Measurements from ENCODE around the gene GPR83. TPM values are rescaled to one million over a fixed set of nuclear protein-coding genes. Genes with fewer than 3 reads are reported as not detected.
"Not testable (repeated sequence)": the region's sequence is repeated elsewhere in the genome, so short reads cannot be mapped to it uniquely, and the experiment has no call there.

The GPR83 gene
- total RNA-seq, 1 donor from 2014 or later: not detected

DNA sequence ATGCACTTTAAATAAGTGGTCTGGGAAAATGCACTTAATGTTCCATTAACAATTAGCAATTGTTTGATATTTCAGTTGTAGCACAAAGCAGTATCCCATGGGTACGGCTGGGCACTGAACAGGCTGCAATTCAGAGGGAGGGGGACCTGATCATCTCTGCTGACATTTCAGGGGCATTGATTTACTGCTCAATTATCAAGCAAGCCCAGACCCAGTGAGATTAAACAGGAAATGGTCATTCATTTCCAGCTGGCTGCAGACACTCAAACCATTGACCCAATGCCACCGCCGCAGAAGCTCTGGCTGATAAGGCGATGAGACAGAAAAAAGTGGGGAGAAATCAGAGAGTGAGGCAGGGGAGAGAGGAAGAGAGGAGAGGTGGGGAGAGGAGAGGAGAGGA is 1.2 kb downstream of the GPR83 start:
- Histone ChIP-seq H2AFZ (replicated peaks) (no peak overlapping the region), H3K36me3 (no peaks in the 10 kb centered on the region), H3K9me3 (ENCODE audit: low read depth) (no peaks in the 10 kb centered on the region), H3K27ac (no peak overlapping the region), H3K4me3 (no peak overlapping the region), H3K27me3 (peaks cover 48% of the 10 kb centered on the region), H3K9ac (no peak overlapping the region), H3K4me1 (peaks cover 7% of the 10 kb centered on the region), H3K79me2 (ENCODE audit: low read depth) (no peaks in the 10 kb centered on the region), H3F3A (ENCODE audit: low read depth) (peaks cover 12% of the 10 kb centered on the region), H3K4me2 (no peak overlapping the region), H4K20me1 (ENCODE audit: low read depth) (no peaks in the 10 kb centered on the region)
- H3K9me3 Mint-ChIP-seq: peaks cover 5% of the 10 kb centered on the region
- no peak overlapping the region for H3K27ac Mint-ChIP-seq
- H3K4me3 Mint-ChIP-seq: peak overlapping the region; percentile 85
- DNase-seq (ENCODE audit: low spot score): no peak
- H3K4me1 Mint-ChIP-seq: peaks cover 11% of the 10 kb centered on the region
- no peaks in the 10 kb centered on the region for H3K36me3 Mint-ChIP-seq
- TF ChIP-seq EZH2phosphoT487 (IDR thresholded peaks at IDR 0.05): no peak
- no peak for TF ChIP-seq EZH2 (IDR thresholded peaks at IDR 0.05)
- TF ChIP-seq, protein P1, sequence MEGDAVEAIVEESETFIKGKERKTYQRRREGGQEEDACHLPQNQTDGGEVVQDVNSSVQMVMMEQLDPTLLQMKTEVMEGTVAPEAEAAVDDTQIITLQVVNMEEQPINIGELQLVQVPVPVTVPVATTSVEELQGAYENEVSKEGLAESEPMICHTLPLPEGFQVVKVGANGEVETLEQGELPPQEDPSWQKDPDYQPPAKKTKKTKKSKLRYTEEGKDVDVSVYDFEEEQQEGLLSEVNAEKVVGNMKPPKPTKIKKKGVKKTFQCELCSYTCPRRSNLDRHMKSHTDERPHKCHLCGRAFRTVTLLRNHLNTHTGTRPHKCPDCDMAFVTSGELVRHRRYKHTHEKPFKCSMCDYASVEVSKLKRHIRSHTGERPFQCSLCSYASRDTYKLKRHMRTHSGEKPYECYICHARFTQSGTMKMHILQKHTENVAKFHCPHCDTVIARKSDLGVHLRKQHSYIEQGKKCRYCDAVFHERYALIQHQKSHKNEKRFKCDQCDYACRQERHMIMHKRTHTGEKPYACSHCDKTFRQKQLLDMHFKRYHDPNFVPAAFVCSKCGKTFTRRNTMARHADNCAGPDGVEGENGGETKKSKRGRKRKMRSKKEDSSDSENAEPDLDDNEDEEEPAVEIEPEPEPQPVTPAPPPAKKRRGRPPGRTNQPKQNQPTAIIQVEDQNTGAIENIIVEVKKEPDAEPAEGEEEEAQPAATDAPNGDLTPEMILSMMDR (IDR thresholded peaks at IDR 0.05): no peak
- peaks cover 30% of the 10 kb centered on the region for H3K27me3 Mint-ChIP-seq (ENCODE audit: insufficient read depth, low read depth)

DNA sequence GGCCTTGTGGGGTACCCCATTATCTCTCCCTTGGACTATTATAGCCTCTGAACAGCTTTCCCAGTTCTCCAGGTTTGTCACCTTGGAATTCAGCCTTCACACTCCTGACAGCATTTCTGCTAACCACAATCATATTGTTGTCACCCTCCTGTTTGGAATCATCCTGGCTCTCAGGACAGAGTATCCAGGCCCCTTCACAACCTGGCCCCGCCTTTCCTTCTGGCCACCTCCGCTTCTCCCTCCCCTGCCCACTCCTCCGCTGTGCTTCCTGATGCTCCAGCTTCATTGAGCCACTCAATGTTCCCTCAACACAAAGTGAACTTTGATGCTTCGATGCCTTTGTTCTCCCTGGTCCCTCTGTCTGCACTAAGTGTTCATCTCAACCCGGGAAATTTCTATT is 3.1 kb downstream of the GPR83 start:
- Mint-ChIP-seq H3K9me3 (peaks cover 5% of the 10 kb centered on the region), H3K27ac (no peak overlapping the region), H3K27me3 (ENCODE audit: insufficient read depth, low read depth) (peaks cover 28% of the 10 kb centered on the region), H3K4me1 (peaks cover 11% of the 10 kb centered on the region), H3K4me3 (no peak overlapping the region), H3K36me3 (no peaks in the 10 kb centered on the region)
- no peaks in the 10 kb centered on the region for H3K9me3 ChIP-seq (ENCODE audit: low read depth)
- H3K4me2 ChIP-seq: no peak overlapping the region
- no peaks in the 10 kb centered on the region for H3K36me3 ChIP-seq
- DNase-seq (ENCODE audit: low spot score): no peak
- no peak overlapping the region for H3K9ac ChIP-seq
- H3K79me2 ChIP-seq (ENCODE audit: low read depth): no peaks in the 10 kb centered on the region
- TF ChIP-seq EZH2phosphoT487 (IDR thresholded peaks at IDR 0.05) (no peak), EZH2 (IDR thresholded peaks at IDR 0.05) (no peak)
- TF ChIP-seq, protein P1 (IDR thresholded peaks at IDR 0.05): no peak
- H3K27ac ChIP-seq: no peak overlapping the region
- peaks cover 12% of the 10 kb centered on the region for H3F3A ChIP-seq (ENCODE audit: low read depth)
- no peaks in the 10 kb centered on the region for H4K20me1 ChIP-seq (ENCODE audit: low read depth)
- no peak overlapping the region for H2AFZ ChIP-seq (replicated peaks)
- H3K4me3 ChIP-seq: no peak overlapping the region
- H3K27me3 ChIP-seq: peaks cover 48% of the 10 kb centered on the region
- H3K4me1 ChIP-seq: peaks cover 7% of the 10 kb centered on the region

DNA sequence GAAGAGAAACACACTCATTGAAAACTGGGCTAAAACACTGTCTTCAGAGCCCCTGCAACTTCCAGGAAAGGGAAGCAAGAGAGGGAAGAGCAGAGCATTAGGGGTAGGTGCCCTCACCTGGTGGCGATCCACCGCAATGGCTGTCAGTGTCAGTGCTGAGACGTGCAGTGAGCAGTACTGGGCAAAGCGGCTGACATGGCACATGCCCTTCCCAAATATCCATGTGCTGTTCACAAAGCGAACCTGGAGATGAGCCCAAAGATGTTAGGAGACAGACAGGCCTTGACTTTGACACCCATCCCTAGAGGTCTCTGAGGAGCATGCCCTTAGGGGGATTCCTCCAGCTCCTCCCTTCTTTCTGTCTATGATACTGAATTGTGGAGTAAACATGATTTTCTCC is 4.9 kb downstream of the GPR83 start:
- Mint-ChIP-seq H3K27me3 (ENCODE audit: insufficient read depth, low read depth) (peaks cover 18% of the 10 kb centered on the region), H3K4me3 (no peak overlapping the region), H3K27ac (no peak overlapping the region)

DNA sequence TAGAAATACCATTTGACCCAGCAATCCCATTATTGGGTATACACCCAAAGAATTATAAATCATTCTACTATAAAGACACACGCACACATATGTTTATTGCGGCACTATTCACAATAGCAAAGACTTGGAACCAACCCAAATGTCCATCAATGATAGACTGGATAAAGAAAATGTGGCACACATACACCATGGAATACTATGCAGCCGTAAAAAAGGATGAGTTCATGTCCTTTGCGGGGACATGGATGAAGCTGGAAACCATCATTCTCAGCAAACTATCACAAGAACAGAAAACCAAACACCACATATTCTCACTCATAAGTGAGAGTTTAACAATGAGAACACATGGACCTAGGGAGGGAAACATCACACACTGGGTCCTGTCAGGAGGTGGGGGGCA is 9.3 kb downstream of the GPR83 start:
- H3K4me2 ChIP-seq; H3K9me3 ChIP-seq (ENCODE audit: low read depth); H3K9me3 Mint-ChIP-seq; H3K27me3 ChIP-seq; H3K36me3 ChIP-seq; H4K20me1 ChIP-seq (ENCODE audit: low read depth); H3K27me3 Mint-ChIP-seq (ENCODE audit: insufficient read depth, low read depth); H3K9ac ChIP-seq; H3K4me1 ChIP-seq; H3K36me3 Mint-ChIP-seq; H3K27ac Mint-ChIP-seq; H3K27ac ChIP-seq; H3K4me1 Mint-ChIP-seq; H2AFZ ChIP-seq (replicated peaks); H3K4me3 ChIP-seq; H3K4me3 Mint-ChIP-seq; DNase-seq (ENCODE audit: low spot score); H3K79me2 ChIP-seq (ENCODE audit: low read depth); H3F3A ChIP-seq (ENCODE audit: low read depth): not testable (repeated sequence)

More for the DNA sequence above, 4.9 kb downstream of the GPR83 start:
- no peak overlapping the region for H3K4me3 ChIP-seq
- TF ChIP-seq, protein P1 (IDR thresholded peaks at IDR 0.05): no peak
- TF ChIP-seq EZH2phosphoT487 (IDR thresholded peaks at IDR 0.05): no peak
- no peak for TF ChIP-seq EZH2 (IDR thresholded peaks at IDR 0.05)
- no peak overlapping the region for H2AFZ ChIP-seq (replicated peaks)
- no peak for DNase-seq (ENCODE audit: low spot score)
- H3K27me3 ChIP-seq: peaks cover 33% of the 10 kb centered on the region
- H4K20me1 ChIP-seq (ENCODE audit: low read depth): no peaks in the 10 kb centered on the region
- H3K4me2 ChIP-seq: no peak overlapping the region
- Mint-ChIP-seq H3K4me1 (peaks cover 7% of the 10 kb centered on the region), H3K9me3 (peaks cover 5% of the 10 kb centered on the region), H3K36me3 (no peaks in the 10 kb centered on the region)
- H3K4me1 ChIP-seq: no peaks in the 10 kb centered on the region
- H3K9me3 ChIP-seq (ENCODE audit: low read depth): no peaks in the 10 kb centered on the region
- H3K9ac ChIP-seq: no peak overlapping the region
- no peaks in the 10 kb centered on the region for H3K36me3 ChIP-seq
- no peaks in the 10 kb centered on the region for H3F3A ChIP-seq (ENCODE audit: low read depth)
- no peak overlapping the region for H3K27ac ChIP-seq
- H3K79me2 ChIP-seq (ENCODE audit: low read depth): no peaks in the 10 kb centered on the region

All from neural progenitor cell (in vitro differentiated cells).